HCEC 1CT (cell line): Measurements from ENCODE around the gene B3GALT4.

ENCODE experiments used
- DNase-seq: peaks from one replicate; pipeline ENCODE4 v3.0.0-alpha.2; 2017

Gene B3GALT4

GRCh38 chr6:33315793-33316602, 39.1 kb downstream of the B3GALT4 start:
- no peak for DNase-seq

GRCh38 chr6:33316603-33317418, 39.9 kb downstream of the B3GALT4 start:
- DNase-seq: no peak

- no peak for DNase-seq
Measured at GRCh38 chr6:33317419-33317668, 40.4 kb downstream of the B3GALT4 start.

- peak; percentile 98 for DNase-seq
Measured at GRCh38 chr6:33317669-33318425, 40.9 kb downstream of the B3GALT4 start, which contains the start of gene ZBTB22. TSS of gene ZBTB22 (minus strand) at chr6:33317744. CDS start at chr6:33316916, 828 bp downstream.

- DNase-seq: no peak
Measured at GRCh38 chr6:33318426-33319073, 41.6 kb downstream of the B3GALT4 start.

GRCh38 chr6:33319939-33320314, 43.0 kb downstream of the B3GALT4 start:
- no peak for DNase-seq

GRCh38 chr6:33320315-33321181, 43.6 kb downstream of the B3GALT4 start:
- DNase-seq: peak; percentile 89

GRCh38 chr6:33321227-33321626, 44.3 kb downstream of the B3GALT4 start:
- DNase-seq: no peak

GRCh38 chr6:33323623-33323948, 46.7 kb downstream of the B3GALT4 start:
- no peak for DNase-seq

- DNase-seq: no peak
Measured at GRCh38 chr6:33324125-33324524, 47.2 kb downstream of the B3GALT4 start.
